ENCODE results near the gene ZFPM1.

The ZFPM1 gene

DNA sequence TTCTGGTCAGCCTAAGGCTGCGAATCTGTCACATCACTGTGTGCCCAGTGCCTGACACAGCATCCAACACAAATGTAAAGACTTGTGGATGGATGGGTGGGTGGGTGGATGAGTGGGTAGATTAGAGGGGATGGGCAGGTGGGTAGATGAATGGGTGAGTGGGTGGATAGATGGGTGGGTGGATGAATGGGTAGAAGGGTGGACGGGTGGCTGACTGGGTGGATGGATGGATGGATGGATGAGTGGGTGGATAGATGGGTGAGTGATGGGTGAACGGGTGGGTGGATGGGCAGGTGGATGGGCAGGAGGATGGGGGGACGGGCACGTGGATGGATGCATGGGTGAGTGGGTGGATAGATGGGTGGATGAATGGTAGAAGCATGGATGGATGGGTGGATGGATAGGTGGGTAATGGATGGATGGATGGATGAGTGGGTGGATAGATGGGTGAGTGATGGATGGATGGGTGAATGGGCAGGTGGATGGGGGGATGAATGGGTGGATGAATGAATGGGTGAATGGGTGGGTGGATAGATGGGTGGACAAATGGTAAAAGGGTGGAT lies 31.1 kb upstream of the ZFPM1 start:
- no peak for DNase-seq (ENCODE audit: low read depth in 1 of 2, low spot score in 1 of 2)
- TF ChIP-seq JUND (IDR thresholded peaks at IDR 0.05; ENCODE audit: low read depth) = no peak
- in situ Hi-C loops (cut with HindIII; ENCODE audit: low pct_unique_long_range_greater_than_20kb, low sequenced_read_pairs) = no loop called here

DNA sequence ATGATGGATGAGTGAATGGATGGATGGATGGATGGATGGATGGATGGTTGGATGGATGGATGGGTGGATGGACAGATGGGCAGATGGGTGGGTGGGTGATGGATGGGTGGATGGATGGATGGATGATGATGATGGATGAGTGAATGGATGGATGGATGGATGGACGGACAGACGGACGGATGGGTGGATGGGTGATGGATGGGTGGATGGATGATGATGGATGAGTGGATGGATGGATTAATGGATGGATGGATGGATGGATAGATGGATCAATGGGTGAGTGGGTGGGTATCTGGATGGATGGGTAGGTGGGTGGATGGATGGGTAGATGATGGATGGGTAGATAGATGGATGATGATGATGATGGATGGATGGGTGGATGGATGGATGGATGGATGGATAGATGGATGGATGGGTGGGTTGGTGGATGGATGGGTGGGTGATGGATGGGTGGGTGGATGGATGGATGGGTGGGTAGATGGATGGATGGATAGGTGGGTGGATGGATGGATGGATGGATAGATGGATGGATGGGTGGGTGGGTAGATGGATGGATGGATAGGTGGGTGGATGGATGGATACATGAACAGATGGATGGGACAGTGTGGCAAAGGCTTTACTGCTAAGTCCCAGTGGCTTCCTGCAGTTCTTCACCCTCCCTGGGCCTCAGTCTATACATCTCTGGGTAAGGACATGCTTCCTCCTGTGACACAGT lies 30.2 kb upstream of the ZFPM1 start:
- in situ Hi-C loops (cut with HindIII; ENCODE audit: low pct_unique_long_range_greater_than_20kb, low sequenced_read_pairs) = no loop called here
- TF ChIP-seq JUND (IDR thresholded peaks at IDR 0.05; ENCODE audit: low read depth) = no peak
- no peak for DNase-seq (ENCODE audit: low read depth in 1 of 2, low spot score in 1 of 2)

DNA sequence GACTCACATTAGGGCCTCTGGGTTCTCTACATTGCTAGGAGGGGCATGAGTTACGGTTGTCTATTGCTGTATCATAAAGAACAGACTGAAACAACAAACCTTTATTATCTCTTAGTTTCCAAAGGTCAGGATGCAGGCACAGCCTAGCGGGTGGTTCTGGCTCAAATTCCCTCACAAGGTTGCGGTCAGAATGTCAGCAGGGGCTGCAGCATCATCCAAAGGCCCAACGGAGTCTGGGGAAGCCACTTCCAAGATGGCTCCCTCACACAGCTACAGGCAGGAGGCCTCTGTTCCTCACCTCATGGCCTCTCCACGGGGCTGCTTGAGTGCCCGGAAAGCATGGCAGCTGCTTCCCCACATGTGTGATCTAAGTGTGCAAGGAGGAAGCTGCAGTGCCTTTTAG lies 29.6 kb upstream of the ZFPM1 start:
- in situ Hi-C loops (cut with HindIII; ENCODE audit: low pct_unique_long_range_greater_than_20kb, low sequenced_read_pairs) = no loop called here
- DNase-seq (ENCODE audit: low read depth in 1 of 2, low spot score in 1 of 2) = no peak
- TF ChIP-seq JUND (IDR thresholded peaks at IDR 0.05; ENCODE audit: low read depth) = no peak

DNA sequence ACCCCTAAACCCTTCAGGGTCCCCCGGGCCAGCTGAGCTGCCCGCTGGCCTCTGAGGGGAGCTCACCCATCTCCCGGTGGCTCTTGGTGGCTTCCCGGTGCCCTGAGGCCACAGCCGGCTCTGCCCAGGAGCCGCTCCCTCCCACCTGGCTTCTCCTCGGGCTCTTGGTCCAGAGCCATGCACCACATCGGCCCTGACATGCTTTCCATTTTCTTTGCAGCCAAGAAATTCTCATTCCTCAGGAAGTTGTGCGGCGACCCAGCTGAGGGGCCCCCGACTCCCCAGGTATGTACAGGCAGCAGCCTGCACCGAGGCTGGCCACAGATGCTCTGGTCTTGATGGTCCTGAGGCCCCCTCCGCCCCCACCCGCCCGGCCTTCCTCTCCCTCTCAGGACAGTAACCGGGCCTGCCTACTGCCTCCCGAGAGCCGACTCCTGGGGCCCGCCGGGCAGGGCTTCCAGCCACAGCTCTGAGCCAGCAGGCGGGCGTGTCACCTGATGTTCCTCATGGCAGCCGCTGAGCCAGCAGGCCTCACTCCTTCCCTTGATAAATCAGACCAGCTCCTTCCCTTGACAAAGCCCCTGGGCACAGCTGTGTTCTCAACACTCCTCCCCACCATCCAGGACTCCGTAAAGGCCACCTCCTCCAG lies 28.4 kb upstream of the ZFPM1 start:
- no peak for DNase-seq (ENCODE audit: low read depth in 1 of 2, low spot score in 1 of 2)
- TF ChIP-seq JUND (IDR thresholded peaks at IDR 0.05; ENCODE audit: low read depth) = no peak
- in situ Hi-C loops (cut with HindIII; ENCODE audit: low pct_unique_long_range_greater_than_20kb, low sequenced_read_pairs) = no loop called here

DNA sequence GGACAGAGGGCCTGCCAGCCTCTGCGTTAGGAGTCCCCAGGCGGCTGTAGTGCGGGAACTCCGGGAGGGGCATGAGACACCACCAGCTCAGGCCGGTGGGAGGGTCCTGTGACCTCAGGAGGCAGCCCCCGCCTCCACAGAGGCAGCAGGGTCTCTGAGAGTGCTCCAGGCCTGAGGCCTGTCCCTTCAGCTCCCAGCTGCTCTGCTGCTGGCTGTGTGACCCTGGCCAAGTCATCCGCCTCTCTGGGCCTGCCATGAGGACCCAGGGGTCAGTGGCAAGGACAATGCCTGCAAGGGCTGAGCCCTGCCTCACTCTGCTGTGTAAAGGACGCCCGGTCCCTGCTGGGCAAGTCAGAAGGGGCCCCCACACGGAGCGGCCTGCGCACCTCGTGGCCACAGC lies 27.1 kb upstream of the ZFPM1 start:
- DNase-seq (ENCODE audit: low read depth in 1 of 2, low spot score in 1 of 2) = no peak
- TF ChIP-seq JUND (IDR thresholded peaks at IDR 0.05; ENCODE audit: low read depth) = no peak
- in situ Hi-C loops (cut with HindIII; ENCODE audit: low pct_unique_long_range_greater_than_20kb, low sequenced_read_pairs) = no loop called here

DNA sequence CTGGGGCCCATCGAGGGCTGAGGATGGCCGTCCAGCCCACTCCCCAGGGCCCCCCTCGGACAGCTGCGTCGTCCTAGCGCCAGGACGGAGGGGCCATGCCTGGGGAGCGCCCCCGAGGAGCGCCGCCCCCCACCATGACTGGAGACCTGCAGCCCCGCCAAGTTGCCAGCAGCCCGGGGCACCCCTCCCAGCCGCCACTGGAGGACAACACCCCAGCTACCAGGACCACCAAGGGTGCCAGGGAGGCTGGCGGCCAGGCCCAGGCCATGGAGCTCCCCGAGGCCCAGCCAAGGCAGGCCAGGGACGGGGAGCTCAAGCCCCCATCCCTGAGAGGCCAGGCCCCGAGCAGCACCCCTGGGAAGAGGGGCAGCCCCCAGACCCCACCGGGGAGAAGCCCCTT lies 25.7 kb upstream of the ZFPM1 start:
- in situ Hi-C loops (cut with HindIII; ENCODE audit: low pct_unique_long_range_greater_than_20kb, low sequenced_read_pairs) = no loop called here
- TF ChIP-seq JUND (IDR thresholded peaks at IDR 0.05; ENCODE audit: low read depth) = no peak
- no peak for DNase-seq (ENCODE audit: low read depth in 1 of 2, low spot score in 1 of 2)

DNA sequence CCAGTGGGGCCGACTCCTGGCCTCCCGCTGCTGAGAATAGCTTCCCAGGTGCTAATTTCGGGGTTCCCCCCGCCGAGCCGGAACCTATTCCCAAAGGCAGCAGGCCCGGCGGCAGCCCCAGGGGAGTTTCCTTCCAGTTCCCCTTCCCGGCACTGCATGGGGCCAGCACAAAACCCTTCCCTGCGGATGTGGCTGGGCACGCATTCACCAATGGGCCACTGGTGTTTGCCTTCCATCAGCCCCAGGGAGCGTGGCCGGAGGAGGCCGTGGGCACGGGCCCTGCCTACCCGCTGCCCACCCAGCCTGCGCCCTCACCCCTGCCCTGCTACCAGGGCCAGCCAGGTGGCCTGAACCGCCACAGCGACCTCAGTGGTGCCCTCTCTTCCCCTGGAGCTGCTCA lies 24.9 kb upstream of the ZFPM1 start:
- TF ChIP-seq JUND (IDR thresholded peaks at IDR 0.05; ENCODE audit: low read depth) = no peak
- in situ Hi-C loops (cut with HindIII; ENCODE audit: low pct_unique_long_range_greater_than_20kb, low sequenced_read_pairs) = no loop called here
- DNase-seq (ENCODE audit: low read depth in 1 of 2, low spot score in 1 of 2) = no peak

DNA sequence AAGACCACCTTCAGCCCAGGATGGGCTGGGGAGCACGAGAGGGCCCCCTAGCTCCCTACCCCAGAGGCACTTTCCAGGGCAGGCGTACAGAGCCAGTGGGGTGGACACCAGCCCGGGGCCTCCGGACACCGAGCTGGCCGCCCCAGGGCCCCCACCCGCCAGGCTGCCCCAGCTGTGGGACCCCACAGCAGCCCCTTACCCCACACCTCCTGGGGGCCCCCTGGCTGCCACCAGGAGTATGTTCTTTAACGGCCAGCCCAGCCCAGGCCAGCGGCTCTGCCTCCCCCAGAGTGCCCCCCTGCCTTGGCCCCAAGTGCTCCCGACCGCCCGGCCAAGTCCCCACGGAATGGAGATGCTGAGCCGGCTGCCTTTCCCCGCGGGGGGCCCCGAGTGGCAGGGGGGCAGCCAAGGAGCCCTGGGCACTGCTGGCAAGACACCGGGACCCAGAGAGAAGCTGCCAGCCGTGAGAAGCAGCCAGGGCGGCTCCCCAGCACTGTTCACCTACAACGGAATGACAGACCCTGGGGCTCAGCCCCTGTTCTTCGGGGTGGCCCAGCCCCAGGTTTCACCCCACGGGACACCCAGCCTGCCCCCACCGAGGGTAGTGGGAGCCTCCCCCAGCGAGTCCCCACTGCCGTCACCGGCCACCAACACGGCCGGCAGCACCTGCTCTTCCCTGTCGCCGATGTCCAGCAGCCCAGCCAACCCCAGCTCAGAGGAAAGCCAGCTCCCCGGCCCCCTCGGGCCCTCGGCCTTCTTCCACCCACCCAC lies 24.3 kb upstream of the ZFPM1 start:
- no peak for TF ChIP-seq JUND (IDR thresholded peaks at IDR 0.05; ENCODE audit: low read depth)
- in situ Hi-C loops (cut with HindIII; ENCODE audit: low pct_unique_long_range_greater_than_20kb, low sequenced_read_pairs) = no loop called here
- no peak for DNase-seq (ENCODE audit: low read depth in 1 of 2, low spot score in 1 of 2)

DNA sequence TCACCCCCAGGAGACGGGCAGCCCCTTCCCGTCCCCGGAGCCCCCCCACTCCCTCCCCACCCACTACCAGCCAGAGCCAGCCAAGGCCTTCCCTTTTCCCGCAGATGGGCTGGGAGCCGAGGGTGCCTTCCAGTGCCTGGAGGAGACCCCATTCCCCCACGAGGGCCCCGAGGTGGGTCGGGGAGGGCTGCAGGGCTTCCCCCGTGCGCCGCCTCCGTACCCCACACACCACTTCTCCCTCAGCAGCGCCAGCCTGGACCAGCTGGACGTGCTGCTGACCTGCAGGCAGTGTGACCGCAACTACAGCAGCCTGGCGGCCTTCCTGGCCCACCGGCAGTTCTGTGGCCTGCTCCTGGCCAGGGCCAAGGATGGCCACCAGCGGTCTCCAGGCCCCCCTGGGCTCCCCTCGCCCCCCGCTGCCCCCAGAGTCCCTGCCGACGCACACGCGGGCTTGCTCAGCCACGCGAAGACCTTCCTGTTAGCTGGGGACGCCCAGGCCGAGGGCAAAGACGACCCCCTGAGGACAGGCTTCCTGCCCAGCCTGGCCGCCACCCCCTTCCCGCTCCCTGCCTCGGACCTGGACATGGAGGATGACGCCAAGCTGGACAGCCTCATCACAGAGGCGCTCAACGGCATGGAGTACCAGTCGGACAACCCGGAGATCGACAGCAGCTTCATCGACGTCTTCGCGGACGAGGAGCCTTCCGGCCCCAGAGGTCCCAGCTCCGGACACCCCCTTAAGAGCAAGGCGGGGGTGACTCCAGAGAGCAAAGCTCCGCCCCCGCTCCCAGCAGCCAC lies 23.5 kb upstream of the ZFPM1 start:
- no peak for DNase-seq (ENCODE audit: low read depth in 1 of 2, low spot score in 1 of 2)
- in situ Hi-C loops (cut with HindIII; ENCODE audit: low pct_unique_long_range_greater_than_20kb, low sequenced_read_pairs) = no loop called here
- TF ChIP-seq JUND (IDR thresholded peaks at IDR 0.05; ENCODE audit: low read depth) = no peak

DNA sequence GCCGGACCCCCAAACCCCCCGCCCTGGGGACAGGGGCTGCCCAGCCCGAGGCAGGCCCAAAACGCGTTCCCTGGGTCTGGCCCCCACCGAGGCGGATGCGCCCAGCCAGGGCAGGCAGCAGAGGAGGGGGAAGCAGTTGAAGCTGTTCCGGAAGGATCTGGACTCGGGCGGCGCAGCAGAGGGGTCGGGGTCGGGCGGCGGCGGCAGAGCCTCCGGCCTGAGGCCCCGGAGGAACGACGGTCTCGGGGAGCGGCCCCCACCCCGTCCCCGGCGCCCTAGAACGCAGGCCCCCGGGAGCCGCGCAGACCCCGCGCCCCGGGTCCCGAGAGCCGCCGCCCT lies 22.9 kb upstream of the ZFPM1 start:
- no peak for TF ChIP-seq JUND (IDR thresholded peaks at IDR 0.05; ENCODE audit: low read depth)
- DNase-seq (ENCODE audit: low read depth in 1 of 2, low spot score in 1 of 2) = no peak
- in situ Hi-C loops (cut with HindIII; ENCODE audit: low pct_unique_long_range_greater_than_20kb, low sequenced_read_pairs) = no loop called here

DNA sequence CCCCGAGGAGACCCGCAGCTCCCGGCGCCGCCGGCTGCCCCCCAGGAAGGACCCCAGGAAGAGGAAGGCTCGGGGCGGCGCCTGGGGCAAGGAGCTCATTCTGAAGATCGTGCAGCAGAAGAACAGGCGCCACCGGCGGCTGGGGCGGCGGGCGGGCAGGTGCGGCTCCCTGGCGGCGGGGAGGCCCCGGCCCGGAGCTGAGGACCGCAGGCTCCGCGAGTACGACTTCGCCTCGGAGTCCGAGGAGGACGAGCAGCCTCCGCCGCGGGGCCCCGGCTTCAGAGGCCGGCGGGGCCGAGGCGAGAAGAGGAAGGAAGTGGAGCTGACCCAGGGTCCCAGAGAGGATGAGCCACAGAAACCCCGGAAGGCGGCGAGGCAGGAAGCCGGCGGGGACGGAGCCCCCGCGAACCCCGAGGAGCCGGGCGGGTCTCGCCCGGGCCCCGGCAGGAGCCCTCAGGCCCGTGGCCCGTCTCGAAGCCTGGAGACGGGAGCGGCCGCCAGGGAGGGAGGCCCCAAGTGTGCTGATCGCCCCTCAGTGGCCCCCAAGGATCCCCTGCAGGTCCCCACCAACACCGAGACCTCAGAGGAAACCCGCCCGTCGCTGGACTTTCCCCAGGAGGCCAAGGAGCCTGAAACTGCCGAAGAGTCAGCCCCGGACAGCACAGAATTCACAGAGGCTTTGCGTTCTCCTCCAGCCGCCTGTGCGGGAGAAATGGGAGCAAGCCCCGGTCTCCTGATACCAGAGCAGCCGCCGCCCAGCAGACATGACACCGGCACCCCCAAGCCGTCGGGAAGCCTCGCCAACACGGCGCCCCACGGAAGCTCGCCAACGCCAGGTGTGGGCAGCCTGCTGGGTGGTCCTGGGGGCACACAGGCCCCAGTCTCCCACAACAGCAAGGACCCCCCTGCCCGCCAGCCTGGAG lies 22.3 kb upstream of the ZFPM1 start:
- TF ChIP-seq JUND (IDR thresholded peaks at IDR 0.05; ENCODE audit: low read depth) = no peak
- no peak for DNase-seq (ENCODE audit: low read depth in 1 of 2, low spot score in 1 of 2)
- in situ Hi-C loops (cut with HindIII; ENCODE audit: low pct_unique_long_range_greater_than_20kb, low sequenced_read_pairs) = no loop called here

Data from T47D (cell line).